ENCODE results near the gene CETP. TPM values are rescaled to one million over a fixed set of nuclear protein-coding genes. Genes with fewer than 3 reads are reported as not detected.

Gene CETP
- total and polyA plus RNA-seq, 7 donors = 0.36 to 2.1 (median 0.88) TPM; not detected in 3

GRCh38 chr16:56987692-56988091 is 25.9 kb downstream of the CETP start:
- H3K4me3 ChIP-seq = no peak overlapping the region
- no peaks in the 10 kb centered on the region for H3K36me3 ChIP-seq
- no peaks in the 10 kb centered on the region for H3K9me3 ChIP-seq
- DNase-seq = no peak
- peaks cover 0 to 60% (median 43%) of the 10 kb centered on the region in 4 donors for H3K4me1 ChIP-seq
- WGBS, 2 donors = 91 to 93% methylated on average over 2 of the region's 2 CpGs
- H3K27me3 ChIP-seq = no peaks in the 10 kb centered on the region
- H3K27ac ChIP-seq = peak overlapping the region in 2 of 4 donors; percentile 79 to 90
- intact Hi-C loops (cut with DNase I) = no loop called here
- TF ChIP-seq EP300 (IDR thresholded peaks at IDR 0.05) (no peak), CTCF (IDR thresholded peaks at IDR 0.05) (no peak), POLR2A (IDR thresholded peaks at IDR 0.05) (no peak), POLR2AphosphoS5 (IDR thresholded peaks at IDR 0.05) (no peak)

GRCh38 chr16:56988161-56988947 is 26.6 kb downstream of the CETP start:
- TF ChIP-seq POLR2AphosphoS5 (IDR thresholded peaks at IDR 0.05) (peak in 1 of 4 donors; percentile 8), CTCF (IDR thresholded peaks at IDR 0.05) (no peak)
- DNase-seq = no peak
- Histone ChIP-seq H3K36me3 (no peaks in the 10 kb centered on the region), H3K4me3 (peak overlapping the region; percentile 69 to 88 (median 80)), H3K27me3 (no peaks in the 10 kb centered on the region), H3K9me3 (no peaks in the 10 kb centered on the region), H3K4me1 (peaks cover 0 to 60% (median 44%) of the 10 kb centered on the region in 4 donors), H3K27ac (peak overlapping the region; percentile 79 to 90 (median 87))
- WGBS, 2 donors = 83 to 85% methylated on average over 6 of the region's 6 CpGs
- intact Hi-C loops (cut with DNase I) = no loop called here

GRCh38 chr16:56988948-56989945 is 27.5 kb downstream of the CETP start, which contains the start of gene NLRC5:
Gene NLRC5, plus strand, starts transcription at chr16:56989557. Its CDS starts 31,156 bp downstream, at chr16:57020713.
- intact Hi-C loops (cut with DNase I) = loop anchor here (1.0 kb wide), 1 partner anchor 57 kb away; the partner anchor contains the start of gene HERPUD1
- Histone ChIP-seq H3K27ac (peak within 1 kb of the TSS; percentile 79 to 90 (median 87)), H3K27me3 (no peaks in the 10 kb centered on the region), H3K9me3 (no peaks in the 10 kb centered on the region), H3K4me3 (peak within 1 kb of the TSS; percentile 69 to 88 (median 80)), H3K36me3 (no peaks in the 10 kb centered on the region), H3K4me1 (peaks cover 0 to 60% (median 44%) of the 10 kb centered on the region in 4 donors)
- WGBS, 2 donors = 4 to 5% methylated on average over 64 of the region's 64 CpGs
- peak; percentile 91 for DNase-seq
- TF ChIP-seq CTCF (IDR thresholded peaks at IDR 0.05) = no peak
- peak in 2 of 4 donors; percentile 9 to 31 for TF ChIP-seq EP300 (IDR thresholded peaks at IDR 0.05)
- TF ChIP-seq POLR2AphosphoS5 (IDR thresholded peaks at IDR 0.05) = peak; percentile 77 to 92 (median 91)
- peak; percentile 64 to 93 for TF ChIP-seq POLR2A (IDR thresholded peaks at IDR 0.05)

- TF ChIP-seq POLR2AphosphoS5 (IDR thresholded peaks at IDR 0.05) (no peak), POLR2A (IDR thresholded peaks at IDR 0.05) (no peak), EP300 (IDR thresholded peaks at IDR 0.05) (no peak), CTCF (IDR thresholded peaks at IDR 0.05) (no peak)
- Histone ChIP-seq H3K9me3 (no peaks in the 10 kb centered on the region), H3K36me3 (no peaks in the 10 kb centered on the region), H3K4me1 (peaks cover 0 to 58% (median 43%) of the 10 kb centered on the region in 4 donors), H3K27me3 (no peaks in the 10 kb centered on the region), H3K27ac (peak overlapping the region; percentile 79 to 90 (median 87)), H3K4me3 (peak overlapping the region; percentile 69 to 88 (median 80))
- WGBS, 2 donors = 6 to 17% methylated on average over 7 of the region's 7 CpGs
- intact Hi-C loops (cut with DNase I) = loop anchor here (1.0 kb wide), 1 partner anchor 58 kb away; the partner anchor contains the start of gene HERPUD1
- DNase-seq = no peak
Measured at GRCh38 chr16:56989988-56990387, 28.2 kb downstream of the CETP start.

All from sigmoid colon (tissue), 7 donors.